Tibial nerve (tissue), 4 donors: Measurements from ENCODE around the gene KAT7. TPM values are rescaled to one million over a fixed set of nuclear protein-coding genes. Genes with fewer than 3 reads are reported as not detected.

Experiments
- DNase-seq, 2 donors: peaks; one replicate each; pipeline ENCODE4 v3.0.0-alpha.2; 2019; ENCODE audit warnings: low spot score in 2 of 2
- H3K27ac ChIP-seq, 4 donors: fragments of 200-600 bp; sonication (generic) in 3 of 4; one replicate each; pipeline ENCODE4 v1.5.1; 2017 to 2019; ENCODE audit warnings: mild to moderate bottlenecking in 1 of 4
- H3K27me3 ChIP-seq, 2 donors: fragments of 200-600 bp; sonication (generic) in 1 of 2; one replicate each; pipeline versions ENCODE4 v1.5.1 to v1.6.0; 2017 to 2019
- H3K36me3 ChIP-seq, 3 donors: fragments of 200-600 bp; sonication (generic); one replicate each; pipeline ENCODE4 v1.5.1; 2018 to 2019
- H3K4me1 ChIP-seq, 4 donors: fragments of 200-600 bp; sonication (generic) in 3 of 4; one replicate each; pipeline ENCODE4 v1.5.1; 2017 to 2019
- H3K4me3 ChIP-seq, 4 donors: fragments of 200-600 bp; sonication (generic) in 3 of 4; one replicate each; pipeline ENCODE4 v1.5.1; 2017 to 2019; ENCODE audit warnings: mild to moderate bottlenecking in 1 of 4, moderate library complexity in 1 of 4
- H3K9me3 ChIP-seq, 4 donors: fragments of 200-600 bp; sonication (generic) in 3 of 4; one replicate each; pipeline ENCODE4 v1.5.1; 2017 to 2019
- CTCF ChIP-seq, 5 experiments: fragments of 200-600 bp in 3 of 5; fragments of 450-650 bp in 2 of 5; sonication (generic) in 3 of 5; IDR thresholded peaks; one replicate each; pipeline ENCODE4 v1.5.1; 2016 to 2019; ENCODE audit warnings: antibody characterized with exemption in 5 of 5, mild to moderate bottlenecking in 3 of 5, moderate library complexity in 2 of 5
- EP300 ChIP-seq, 2 donors: sonication (generic); formaldehyde crosslinking; IDR thresholded peaks; one replicate each; pipeline ENCODE4 v1.6.1; 2017; ENCODE audit warnings: antibody characterized with exemption in 2 of 2, mild to moderate bottlenecking in 1 of 2
- POLR2A ChIP-seq, 2 donors: fragments of 450-650 bp; IDR thresholded peaks; one replicate each; pipeline ENCODE4 v1.6.1; 2017; ENCODE audit warnings: antibody characterized with exemption in 2 of 2, mild to moderate bottlenecking in 2 of 2, moderate library complexity in 2 of 2
- WGBS, 2 donors: methylation state at CpG; one replicate each; pipeline ENCODE4 v1.1.5; 2018; 5-methylcytosine and 5-hydroxymethylcytosine counted together
- total RNA-seq, 4 donors: library from RNA; depleted of rRNA; stranded (reverse); fragments of >200 nt; gene quantifications; one replicate each; pipeline ENCODE4 v1.1.0, GENCODE V29; 2016

Gene KAT7
- total RNA-seq, 4 donors from 2014 or later = 31.6 to 45.6 (median 42.0) TPM

- no peaks in the 10 kb centered on the region for H3K9me3 ChIP-seq
- peak overlapping the region in 1 of 4 donors; percentile 71 for H3K27ac ChIP-seq
- H3K4me1 ChIP-seq = peaks cover 0 to 29% (median 7%) of the 10 kb centered on the region in 4 donors
- H3K27me3 ChIP-seq = no peaks in the 10 kb centered on the region
- no peak for DNase-seq
- TF ChIP-seq POLR2A (IDR thresholded peaks at IDR 0.05) (no peak), EP300 (IDR thresholded peaks at IDR 0.05) (no peak), CTCF (IDR thresholded peaks at IDR 0.05) (no peak)
- H3K36me3 ChIP-seq = no peaks in the 10 kb centered on the region
- WGBS, 2 donors = 89 to 90% methylated on average over 3 of the region's 3 CpGs
- H3K4me3 ChIP-seq = no peak overlapping the region
These were observed 40.3 kb upstream of the KAT7 start for GRCh38 chr17:49748223-49748622.

- 89 to 93% methylated on average over 7 of the region's 7 CpGs for WGBS, 2 donors
- H3K36me3 ChIP-seq = no peaks in the 10 kb centered on the region
- TF ChIP-seq EP300 (IDR thresholded peaks at IDR 0.05) = no peak
- TF ChIP-seq POLR2A (IDR thresholded peaks at IDR 0.05) = no peak
- no peak for TF ChIP-seq CTCF (IDR thresholded peaks at IDR 0.05)
These were observed 39.7 kb upstream of the KAT7 start for GRCh38 chr17:49748791-49749190.

GRCh38 chr17:49749730-49750129 is 38.8 kb upstream of the KAT7 start:
- TF ChIP-seq POLR2A (IDR thresholded peaks at IDR 0.05) (no peak), CTCF (IDR thresholded peaks at IDR 0.05) (no peak), EP300 (IDR thresholded peaks at IDR 0.05) (no peak)
- Histone ChIP-seq H3K9me3 (no peaks in the 10 kb centered on the region), H3K4me1 (peaks cover 0 to 25% (median 0%) of the 10 kb centered on the region in 4 donors), H3K27ac (peak overlapping the region in 1 of 4 donors; percentile 31), H3K4me3 (no peak overlapping the region), H3K36me3 (no peaks in the 10 kb centered on the region), H3K27me3 (no peaks in the 10 kb centered on the region)
- WGBS, 2 donors = 92 to 95% methylated on average over 3 of the region's 3 CpGs
- no peak for DNase-seq

More at GRCh38 chr17:49748791-49749190, 39.7 kb upstream of the KAT7 start:
- H3K27me3 ChIP-seq = no peaks in the 10 kb centered on the region
- DNase-seq = no peak
- no peak overlapping the region for H3K4me3 ChIP-seq
- no peaks in the 10 kb centered on the region for H3K9me3 ChIP-seq
- H3K27ac ChIP-seq = peak overlapping the region in 1 of 4 donors; percentile 31
- H3K4me1 ChIP-seq = peaks cover 0 to 26% (median 4%) of the 10 kb centered on the region in 4 donors

- no peak for TF ChIP-seq EP300 (IDR thresholded peaks at IDR 0.05)
- no peak for TF ChIP-seq CTCF (IDR thresholded peaks at IDR 0.05)
- TF ChIP-seq POLR2A (IDR thresholded peaks at IDR 0.05) = no peak
- 86 to 92% methylated on average over 3 of the region's 3 CpGs for WGBS, 2 donors
- H3K27me3 ChIP-seq = no peaks in the 10 kb centered on the region
- H3K4me3 ChIP-seq = no peak overlapping the region
- DNase-seq = no peak
- H3K4me1 ChIP-seq = peaks cover 0 to 27% (median 11%) of the 10 kb centered on the region in 4 donors
- no peak overlapping the region for H3K27ac ChIP-seq
- no peaks in the 10 kb centered on the region for H3K36me3 ChIP-seq
- no peaks in the 10 kb centered on the region for H3K9me3 ChIP-seq
These were observed 36.0 kb upstream of the KAT7 start for GRCh38 chr17:49752508-49752907.

- TF ChIP-seq EP300 (IDR thresholded peaks at IDR 0.05) (no peak), CTCF (IDR thresholded peaks at IDR 0.05) (no peak), POLR2A (IDR thresholded peaks at IDR 0.05) (no peak)
- DNase-seq = no peak
- Histone ChIP-seq H3K27me3 (no peaks in the 10 kb centered on the region), H3K9me3 (no peaks in the 10 kb centered on the region), H3K27ac (no peak overlapping the region), H3K36me3 (peaks cover 0 to 5% (median 0%) of the 10 kb centered on the region in 3 donors), H3K4me1 (peaks cover 0 to 24% (median 8%) of the 10 kb centered on the region in 4 donors), H3K4me3 (no peak overlapping the region)
- 85 to 90% methylated on average over 8 of the region's 8 CpGs for WGBS, 2 donors
These were observed 34.5 kb upstream of the KAT7 start for GRCh38 chr17:49753959-49754391.
